GM23248 (cell line): ENCODE data around the gene NCAM1. TPM values are rescaled to one million over a fixed set of nuclear protein-coding genes. Genes with fewer than 3 reads are reported as not detected.

Source experiments
- DNase-seq: peaks from one replicate; pipeline ENCODE4 v3.0.0-alpha.2; 2015
- H2AFZ ChIP-seq: fragments of 200-600 bp; sonication (generic); 2 replicates; pipeline ENCODE4 v1.6.1; 2016; ENCODE audit warnings: antibody characterized with exemption
- H3F3A ChIP-seq: fragments of 200-600 bp; sonication (generic); 2 replicates; pipeline ENCODE4 v1.6.1; 2016; ENCODE audit warnings: mild to moderate bottlenecking, antibody characterized with exemption, mixed run types; ENCODE audit not compliant: insufficient read depth
- H3K27ac ChIP-seq: fragments of 200-600 bp; sonication (generic); 2 replicates; pipeline ENCODE4 v1.5.1; 2016; ENCODE audit warnings: mild to moderate bottlenecking
- H3K27me3 ChIP-seq: fragments of 200-600 bp; sonication (generic); replicated peaks from 2 replicates; pipeline ENCODE4 v1.6.1; 2016; ENCODE audit warnings: mild to moderate bottlenecking; ENCODE audit not compliant: insufficient read depth
- H3K36me3 ChIP-seq: fragments of 200-600 bp; sonication (generic); 2 replicates; pipeline ENCODE4 v1.6.1; 2016; ENCODE audit warnings: low read depth, mild to moderate bottlenecking
- H3K4me1 ChIP-seq: fragments of 200-600 bp; sonication (generic); 2 replicates; pipeline ENCODE4 v1.6.1; 2016; ENCODE audit warnings: mild to moderate bottlenecking; ENCODE audit not compliant: insufficient read depth
- H3K4me2 ChIP-seq: fragments of 200-600 bp; sonication (generic); one replicate; pipeline ENCODE4 v1.6.1; 2016; ENCODE audit warnings: mild to moderate bottlenecking; ENCODE audit not compliant: unreplicated experiment
- H3K4me3 ChIP-seq: fragments of 200-600 bp; sonication (generic); 2 replicates; pipeline ENCODE4 v1.5.1; 2016; ENCODE audit warnings: mild to moderate bottlenecking
- H3K79me2 ChIP-seq: fragments of 200-600 bp; sonication (generic); 2 replicates; pipeline ENCODE4 v1.6.1; 2016; ENCODE audit warnings: mild to moderate bottlenecking; ENCODE audit not compliant: insufficient read depth
- H3K9ac ChIP-seq: fragments of 200-600 bp; sonication (generic); 2 replicates; pipeline ENCODE4 v1.6.1; 2016; ENCODE audit warnings: mild to moderate bottlenecking
- H3K9me2 ChIP-seq: fragments of 200-600 bp; sonication (generic); 2 replicates; pipeline ENCODE4 v1.6.1; 2016; ENCODE audit warnings: mixed run types, mild to moderate bottlenecking, moderate library complexity; ENCODE audit not compliant: insufficient read depth
- H3K9me3 ChIP-seq: fragments of 200-600 bp; sonication (generic); one replicate; pipeline ENCODE4 v1.6.1; 2017; ENCODE audit warnings: low read depth
- H4K20me1 ChIP-seq: fragments of 200-600 bp; sonication (generic); 2 replicates; pipeline ENCODE4 v1.6.0; 2016; ENCODE audit not compliant: insufficient read depth
- EZH2 ChIP-seq: fragments of 200-600 bp; sonication (generic); IDR thresholded peaks from 2 replicates; pipeline ENCODE4 v1.6.1; 2018; ENCODE audit warnings: antibody characterized with exemption, mild to moderate bottlenecking; ENCODE audit not compliant: insufficient read depth, poor library complexity, severe bottlenecking
- EZH2phosphoT487 ChIP-seq: fragments of 200-600 bp; sonication (generic); IDR thresholded peaks from 2 replicates; pipeline ENCODE4 v1.6.1; 2018; ENCODE audit warnings: antibody characterized with exemption, moderate library complexity, mild to moderate bottlenecking, low read depth; ENCODE audit not compliant: insufficient read depth
- WGBS, 2 experiments: methylation state at CpG; one replicate each; pipeline ENCODE4 v1.1.6; 2015 to 2017; ENCODE audit warnings: low lambda C conversion rate in 2 of 2, low coverage in 1 of 2; ENCODE audit errors: missing lambda C conversion rate in 2 of 2; 5-methylcytosine and 5-hydroxymethylcytosine counted together
- in situ Hi-C: fragments of 300-500 bp; cut with MboI; formaldehyde crosslinking; loops from 2 replicates; pipeline ENCODE4 v1.15.0; 2020
- polyA plus RNA-seq: library from polyadenylated mRNA; unstranded; fragments of >200 nt; fragmentation: Nextera tagmentation; extraction: Ambion mirVana; gene quantifications from 2 replicates; pipeline ENCODE4 v1.2.1, GENCODE V29; 2016
- total RNA-seq: library from RNA; depleted of rRNA; stranded (reverse); fragments of >200 nt; shearing (Covaris generic); gene quantifications from 2 replicates; pipeline ENCODE4 v1.2.3, GENCODE V29; 2014

Gene NCAM1
- total and polyA plus RNA-seq, 2 experiments from 2014 or later = 1.5 to 1.8 TPM

DNA sequence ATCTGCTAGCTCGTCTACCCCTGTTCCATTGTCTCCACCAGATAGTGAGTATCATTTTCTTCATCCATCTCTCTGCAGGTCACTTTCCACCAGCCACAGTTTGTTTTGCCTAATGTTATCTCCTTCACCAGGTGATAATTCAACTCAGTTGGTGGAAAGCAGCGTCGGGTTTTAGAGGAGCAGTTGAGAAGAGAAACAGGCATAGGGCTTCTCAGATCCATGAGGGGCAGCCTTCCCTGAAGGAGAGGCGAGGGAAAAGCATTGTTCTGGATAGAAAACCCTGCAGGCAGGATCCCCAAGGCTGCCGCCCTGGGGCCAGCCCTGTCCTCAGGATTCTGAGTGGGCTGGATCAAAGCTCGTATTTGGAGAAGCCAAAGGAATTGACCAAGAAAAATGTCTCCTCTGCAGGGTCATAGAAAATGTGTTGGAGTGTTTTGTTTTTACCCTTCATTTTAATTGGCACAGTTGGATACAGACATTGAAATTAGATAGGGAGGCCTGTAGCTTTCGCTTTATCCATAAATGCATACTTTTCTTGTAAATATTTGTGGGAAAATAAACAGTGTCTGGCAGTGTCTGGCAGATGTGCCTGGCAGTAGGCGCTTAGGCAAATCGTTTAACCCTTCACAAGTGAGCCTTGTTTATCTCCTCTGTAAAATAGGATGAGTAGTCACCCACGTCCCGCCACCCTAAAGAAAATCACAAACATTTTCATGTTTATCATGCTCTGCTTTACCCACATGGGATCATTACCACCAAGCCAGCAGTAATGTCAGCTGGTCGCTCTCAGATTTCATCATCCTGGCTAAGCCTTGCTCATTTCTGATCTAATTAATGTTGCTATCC is 279.8 kb downstream of the NCAM1 start:
- WGBS, 2 experiments = 67 to 75% methylated on average over 12 of the region's 12 CpGs
- no peaks in the 10 kb centered on the region for H3K9me2 ChIP-seq
- H2AFZ ChIP-seq = no peak overlapping the region
- H3K4me3 ChIP-seq = no peak overlapping the region
- H3K4me2 ChIP-seq = no peak overlapping the region
- no peaks in the 10 kb centered on the region for H4K20me1 ChIP-seq
- in situ Hi-C loops = no loop called here
- no peaks in the 10 kb centered on the region for H3K79me2 ChIP-seq
- no peaks in the 10 kb centered on the region for H3K4me1 ChIP-seq
- H3K36me3 ChIP-seq = no peaks in the 10 kb centered on the region
- H3F3A ChIP-seq = no peaks in the 10 kb centered on the region
- no peaks in the 10 kb centered on the region for H3K9me3 ChIP-seq
- TF ChIP-seq EZH2phosphoT487 (no peak), EZH2 (no peak)
- H3K27ac ChIP-seq = no peak overlapping the region
- no peak for DNase-seq
- H3K9ac ChIP-seq = no peak overlapping the region
- H3K27me3 ChIP-seq = no peaks in the 10 kb centered on the region

- H2AFZ ChIP-seq = no peak overlapping the region
- DNase-seq = peak; percentile 31
- H3K27ac ChIP-seq = no peak overlapping the region
- H3K4me3 ChIP-seq = no peak overlapping the region
- H3K9ac ChIP-seq = no peak overlapping the region
- no peak for TF ChIP-seq EZH2phosphoT487
- TF ChIP-seq EZH2 = no peak
- no peaks in the 10 kb centered on the region for H3K9me2 ChIP-seq
- no peaks in the 10 kb centered on the region for H3K79me2 ChIP-seq
- no peaks in the 10 kb centered on the region for H4K20me1 ChIP-seq
- in situ Hi-C loops = no loop called here
- H3F3A ChIP-seq = no peaks in the 10 kb centered on the region
- H3K36me3 ChIP-seq = no peaks in the 10 kb centered on the region
- 91 to 94% methylated on average over 4 of the region's 4 CpGs for WGBS, 2 experiments
- no peaks in the 10 kb centered on the region for H3K27me3 ChIP-seq
- H3K4me2 ChIP-seq = no peak overlapping the region
- no peaks in the 10 kb centered on the region for H3K9me3 ChIP-seq
- no peaks in the 10 kb centered on the region for H3K4me1 ChIP-seq
Observed at GRCh38 chr11:113241636-113242054, 280.4 kb downstream of the NCAM1 start.

GRCh38 chr11:113242060-113242459 is 280.8 kb downstream of the NCAM1 start:
- H2AFZ ChIP-seq = no peak overlapping the region
- no peak overlapping the region for H3K4me3 ChIP-seq
- H3F3A ChIP-seq = no peaks in the 10 kb centered on the region
- H3K36me3 ChIP-seq = no peaks in the 10 kb centered on the region
- no peaks in the 10 kb centered on the region for H3K9me3 ChIP-seq
- H3K27ac ChIP-seq = no peak overlapping the region
- WGBS, 2 experiments = 81 to 82% methylated on average over 3 of the region's 3 CpGs
- H3K4me2 ChIP-seq = no peak overlapping the region
- in situ Hi-C loops = no loop called here
- H3K4me1 ChIP-seq = no peaks in the 10 kb centered on the region
- no peak for DNase-seq
- H3K9ac ChIP-seq = no peak overlapping the region
- H3K27me3 ChIP-seq = no peaks in the 10 kb centered on the region
- H3K79me2 ChIP-seq = no peaks in the 10 kb centered on the region
- TF ChIP-seq EZH2 = no peak
- TF ChIP-seq EZH2phosphoT487 = no peak
- H4K20me1 ChIP-seq = no peaks in the 10 kb centered on the region
- H3K9me2 ChIP-seq = no peaks in the 10 kb centered on the region

DNA sequence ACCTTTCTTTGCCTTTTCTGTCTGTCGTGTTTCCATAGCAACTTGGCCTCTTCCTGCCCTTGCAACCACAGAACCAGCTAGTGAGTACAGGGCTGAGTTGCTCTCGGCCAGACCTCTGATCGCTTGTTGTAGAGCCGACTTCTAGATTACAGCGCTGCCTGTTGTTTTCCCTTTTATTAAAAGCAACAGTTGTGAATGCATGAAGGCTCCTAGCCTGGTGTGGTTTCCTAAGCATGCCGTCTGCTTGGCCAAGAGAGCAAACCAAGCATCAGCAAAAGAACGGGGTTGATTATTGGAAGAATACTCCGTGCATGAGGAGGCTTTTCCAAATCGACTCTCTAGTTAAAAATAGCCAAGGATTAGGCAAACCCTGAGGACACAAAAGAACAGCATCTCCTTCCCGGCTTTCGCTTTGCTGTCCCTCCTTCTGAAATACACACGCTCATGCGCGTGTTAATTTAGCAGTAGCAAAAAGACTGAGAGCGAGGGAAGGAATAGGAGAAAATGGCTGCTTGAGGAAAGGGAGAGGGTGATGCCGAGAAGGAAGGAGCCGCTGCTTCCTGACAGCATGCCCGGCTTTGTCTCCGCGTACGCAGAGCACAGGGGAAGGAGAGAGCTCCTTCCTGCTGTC is 281.7 kb downstream of the NCAM1 start:
- Histone ChIP-seq H3K4me2 (peak overlapping the region; percentile 87), H3K79me2 (no peaks in the 10 kb centered on the region), H3F3A (no peaks in the 10 kb centered on the region), H2AFZ (peak overlapping the region; percentile 99), H4K20me1 (no peaks in the 10 kb centered on the region), H3K36me3 (no peaks in the 10 kb centered on the region), H3K9me2 (no peaks in the 10 kb centered on the region), H3K9ac (peak overlapping the region; percentile 80), H3K27me3 (no peaks in the 10 kb centered on the region; the same call in 1 of the 2 replicates), H3K27ac (peak overlapping the region; percentile 57), H3K4me3 (peak overlapping the region; percentile 76), H3K4me1 (no peaks in the 10 kb centered on the region), H3K9me3 (no peaks in the 10 kb centered on the region)
- 4% methylated on average over 21 of the region's 21 CpGs for WGBS, 2 experiments
- DNase-seq = peak; percentile 80
- no peak for TF ChIP-seq EZH2
- TF ChIP-seq EZH2phosphoT487 = no peak
- in situ Hi-C loops = no loop called here
